RWPE2 (cell line): ENCODE measurements around the gene RNU1-1.
"Not testable (repeated sequence)": the region's sequence is repeated elsewhere in the genome, so short reads cannot be mapped to it uniquely, and the experiment has no call there.

ENCODE experiments used
- ATAC-seq: fragments of 200-7000 bp; cut with Tn5 transposase; 3 replicates; pipeline ENCODE4 v1.9.1; 2021; ENCODE audit warnings: low read depth
- DNase-seq: peaks from one replicate; pipeline ENCODE4 v3.0.0-alpha.2; 2020; ENCODE audit warnings: low spot score
- H3K27ac ChIP-seq: fragments of 450-650 bp; 2 replicates; pipeline ENCODE4 v1.5.1; 2017; ENCODE audit warnings: mild to moderate bottlenecking; ENCODE audit not compliant: poor library complexity, severe bottlenecking
- H3K27me3 ChIP-seq: fragments of 250-450 bp; sonication (Bioruptor Pico); 2 replicates; pipeline ENCODE4 v1.5.1; 2021; ENCODE audit warnings: mild to moderate bottlenecking, moderate library complexity; ENCODE audit not compliant: insufficient read depth, poor library complexity, severe bottlenecking
- H3K36me3 ChIP-seq: fragments of 250-450 bp; sonication (Bioruptor Pico); 2 replicates; pipeline ENCODE4 v1.5.1; 2020; ENCODE audit warnings: low read depth, mild to moderate bottlenecking, moderate library complexity
- H3K4me1 ChIP-seq: fragments of 250-450 bp; sonication (Bioruptor Pico); 2 replicates; pipeline ENCODE4 v1.5.1; 2021; ENCODE audit warnings: mild to moderate bottlenecking, moderate library complexity; ENCODE audit not compliant: insufficient read depth, poor library complexity, severe bottlenecking
- H3K4me3 ChIP-seq: fragments of 250-450 bp; sonication (Bioruptor Pico); 2 replicates; pipeline ENCODE4 v1.5.1; 2021; ENCODE audit warnings: mild to moderate bottlenecking, moderate library complexity; ENCODE audit not compliant: severe bottlenecking
- H3K9me3 ChIP-seq: fragments of 250-450 bp; sonication (Bioruptor Pico); 2 replicates; pipeline ENCODE4 v1.5.1; 2021; ENCODE audit warnings: mild to moderate bottlenecking, moderate library complexity; ENCODE audit not compliant: severe bottlenecking
- CTCF ChIP-seq: fragments of 450-650 bp; IDR thresholded peaks from one replicate; pipeline ENCODE4 v1.5.1; 2017; ENCODE audit warnings: mild to moderate bottlenecking, moderate library complexity; ENCODE audit not compliant: poor library complexity, severe bottlenecking

RNU1-1 gene

GRCh38 chr1:16484501-16484835, 29.6 kb downstream of the RNU1-1 start:
- Histone ChIP-seq H3K9me3 (no peaks in the 10 kb centered on the region), H3K36me3 (peaks cover 7% of the 10 kb centered on the region), H3K27me3 (no peaks in the 10 kb centered on the region), H3K4me3 (no peak overlapping the region), H3K27ac (no peak overlapping the region), H3K4me1 (no peaks in the 10 kb centered on the region)
- TF ChIP-seq CTCF = no peak
- ATAC-seq (no peak), DNase-seq (no peak)

GRCh38 chr1:16483639-16484500, 30.2 kb downstream of the RNU1-1 start:
- DNase-seq, H3K36me3 ChIP-seq, H3K27ac ChIP-seq, H3K27me3 ChIP-seq, H3K4me3 ChIP-seq, H3K4me1 ChIP-seq, H3K9me3 ChIP-seq, ATAC-seq: not testable (repeated sequence)

GRCh38 chr1:16483146-16483545, 30.9 kb downstream of the RNU1-1 start:
- not testable (repeated sequence) for DNase-seq, H3K27me3 ChIP-seq, H3K4me3 ChIP-seq, H3K36me3 ChIP-seq, H3K9me3 ChIP-seq, ATAC-seq, H3K27ac ChIP-seq, H3K4me1 ChIP-seq

- ATAC-seq (no peak), DNase-seq (no peak)
- H3K27ac ChIP-seq = no peak overlapping the region
- no peaks in the 10 kb centered on the region for H3K27me3 ChIP-seq
- no peaks in the 10 kb centered on the region for H3K9me3 ChIP-seq
- peaks cover 11% of the 10 kb centered on the region for H3K36me3 ChIP-seq
- no peaks in the 10 kb centered on the region for H3K4me1 ChIP-seq
- H3K4me3 ChIP-seq = no peak overlapping the region
- TF ChIP-seq CTCF = no peak
These were observed 36.0 kb downstream of the RNU1-1 start for GRCh38 chr1:16478091-16478490.

GRCh38 chr1:16475771-16476770, 38.0 kb downstream of the RNU1-1 start:
- not testable (repeated sequence) for H3K27ac ChIP-seq, ATAC-seq, DNase-seq, H3K27me3 ChIP-seq, H3K9me3 ChIP-seq, H3K4me3 ChIP-seq, H3K4me1 ChIP-seq
- peaks cover 10% of the 10 kb centered on the region for H3K36me3 ChIP-seq

GRCh38 chr1:16474891-16475290, 39.2 kb downstream of the RNU1-1 start:
- H3K27me3 ChIP-seq, H3K27ac ChIP-seq, H3K9me3 ChIP-seq, DNase-seq, H3K4me1 ChIP-seq, H3K4me3 ChIP-seq: not testable (repeated sequence)
- 0 out of 3 replicates have a peak, but pooled peaks have one; percentile 43 for ATAC-seq
- peaks cover 10% of the 10 kb centered on the region for H3K36me3 ChIP-seq
